IPS-18a (cell line): ENCODE results near the gene SPDL1.
"Not testable (repeated sequence)": the region's sequence is repeated elsewhere in the genome, so short reads cannot be mapped to it uniquely, and the experiment has no call there.

ENCODE experiments used
- H3K27ac ChIP-seq: one replicate; pipeline ENCODE4 v1.5.1; 2013; ENCODE audit warnings: low read length
- H3K27me3 ChIP-seq: one replicate; pipeline ENCODE4 v1.6.1; 2013; ENCODE audit warnings: mild to moderate bottlenecking, low read length; ENCODE audit not compliant: control insufficient read depth, insufficient read depth
- H3K36me3 ChIP-seq: one replicate; pipeline ENCODE4 v1.6.1; 2013; ENCODE audit warnings: low read depth, low read length; ENCODE audit not compliant: control insufficient read depth
- H3K4me1 ChIP-seq: one replicate; pipeline ENCODE4 v1.6.1; 2013; ENCODE audit warnings: low read depth, low read length; ENCODE audit not compliant: control insufficient read depth
- H3K4me3 ChIP-seq: one replicate; pipeline ENCODE4 v1.5.1; 2013; ENCODE audit warnings: low read length
- H3K9ac ChIP-seq: one replicate; pipeline ENCODE4 v1.6.1; 2013; ENCODE audit warnings: mild to moderate bottlenecking, low read length, moderate library complexity
- H3K9me3 ChIP-seq: one replicate; pipeline ENCODE4 v1.6.1; 2013; ENCODE audit warnings: low read depth, low read length; ENCODE audit not compliant: control insufficient read depth

SPDL1 gene

DNA sequence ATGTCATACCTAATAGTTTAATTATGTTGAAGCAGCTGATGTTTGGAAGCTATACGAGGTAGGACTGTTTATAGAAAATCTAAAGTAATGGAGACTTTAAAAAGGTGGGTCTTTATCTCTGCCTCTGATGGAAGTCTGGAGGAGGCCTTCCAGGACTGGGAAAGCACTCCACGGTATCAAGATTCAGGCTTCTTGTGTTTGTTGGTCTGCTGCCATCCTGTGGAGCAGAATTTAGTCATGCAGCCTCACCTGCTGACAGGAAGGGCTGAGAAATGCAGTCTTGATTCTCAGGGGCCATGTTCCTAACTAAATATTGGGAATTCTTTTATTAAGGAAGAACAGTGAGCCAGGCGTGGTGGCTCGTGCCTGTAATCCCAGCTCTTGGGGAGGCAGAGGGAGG is 15.9 kb downstream of the SPDL1 start:
- Histone ChIP-seq H3K36me3 (peaks cover 96% of the 10 kb centered on the region), H3K4me1 (no peaks in the 10 kb centered on the region), H3K9ac (no peak overlapping the region), H3K9me3 (no peaks in the 10 kb centered on the region), H3K27me3 (no peaks in the 10 kb centered on the region), H3K4me3 (no peak overlapping the region), H3K27ac (no peak overlapping the region)

DNA sequence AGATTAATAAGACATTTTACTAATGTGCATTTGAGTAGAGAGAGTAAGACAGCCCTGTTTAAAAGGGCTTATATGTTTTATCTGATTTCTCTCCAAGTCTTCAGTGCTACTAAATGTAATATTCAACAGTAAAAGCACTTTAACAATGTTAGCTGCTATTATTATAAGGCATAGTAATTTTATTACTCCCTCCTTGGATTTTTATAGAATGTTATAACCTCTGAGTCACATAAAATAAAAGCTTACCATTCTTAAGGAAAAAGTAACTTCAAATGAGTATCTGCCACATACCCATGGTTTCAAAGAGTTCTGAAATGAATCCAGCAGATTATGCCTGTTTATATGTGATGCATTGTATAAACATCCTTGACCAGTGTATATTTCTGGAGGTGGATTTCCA is 19.0 kb downstream of the SPDL1 start:
- H3K4me3 ChIP-seq = no peak overlapping the region
- no peaks in the 10 kb centered on the region for H3K9me3 ChIP-seq
- H3K27me3 ChIP-seq = no peaks in the 10 kb centered on the region
- H3K9ac ChIP-seq = no peak overlapping the region
- H3K36me3 ChIP-seq = peaks cover 65% of the 10 kb centered on the region
- H3K27ac ChIP-seq = no peak overlapping the region
- no peaks in the 10 kb centered on the region for H3K4me1 ChIP-seq

DNA sequence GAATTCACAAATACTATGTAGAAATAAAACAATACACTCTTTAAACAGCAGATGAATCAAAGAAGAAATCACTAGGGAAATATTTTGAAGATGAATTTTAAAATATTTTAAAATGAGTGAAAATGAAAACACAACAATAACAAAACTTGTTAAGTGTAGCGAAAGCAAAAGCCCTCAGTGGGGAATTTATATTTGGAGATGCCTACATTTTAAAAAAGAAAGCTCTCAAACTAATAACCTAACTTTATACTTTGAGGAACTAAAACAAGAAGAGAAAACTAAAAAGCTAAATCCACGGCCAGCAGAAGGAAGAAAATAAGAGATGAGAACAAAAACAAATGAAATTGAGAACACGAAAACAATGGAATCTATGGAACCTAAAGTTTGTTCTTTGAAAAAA is 22.7 kb downstream of the SPDL1 start:
- no peaks in the 10 kb centered on the region for H3K27me3 ChIP-seq

DNA sequence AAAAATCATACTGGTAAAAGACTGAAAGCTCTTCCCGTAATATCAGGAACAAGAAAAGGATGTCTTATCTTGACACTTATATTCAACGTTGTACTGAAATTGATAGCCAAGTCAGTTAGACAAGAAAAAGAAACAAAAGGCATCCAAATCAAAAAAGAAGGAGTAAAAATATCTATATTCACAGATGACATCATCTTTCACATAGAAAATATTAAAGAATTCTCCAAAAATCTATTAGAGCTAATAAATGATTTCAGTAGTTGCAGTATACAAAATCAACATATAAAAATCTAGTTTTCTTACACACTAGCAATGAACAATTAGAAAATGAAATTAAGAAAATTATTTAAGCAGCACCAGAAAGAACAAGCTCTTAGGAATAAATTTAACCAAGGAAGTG is 24.3 kb downstream of the SPDL1 start:
- Histone ChIP-seq H3K36me3 (peaks cover 12% of the 10 kb centered on the region), H3K4me3 (no peak overlapping the region), H3K9me3 (peaks cover 4% of the 10 kb centered on the region), H3K27ac (no peak overlapping the region), H3K4me1 (no peaks in the 10 kb centered on the region), H3K27me3 (no peaks in the 10 kb centered on the region), H3K9ac (no peak overlapping the region)

More for the DNA sequence above, 22.7 kb downstream of the SPDL1 start:
- Histone ChIP-seq H3K4me3 (no peak overlapping the region), H3K9ac (no peak overlapping the region), H3K4me1 (no peaks in the 10 kb centered on the region), H3K27ac (no peak overlapping the region), H3K36me3 (peaks cover 28% of the 10 kb centered on the region), H3K9me3 (peaks cover 4% of the 10 kb centered on the region)

DNA sequence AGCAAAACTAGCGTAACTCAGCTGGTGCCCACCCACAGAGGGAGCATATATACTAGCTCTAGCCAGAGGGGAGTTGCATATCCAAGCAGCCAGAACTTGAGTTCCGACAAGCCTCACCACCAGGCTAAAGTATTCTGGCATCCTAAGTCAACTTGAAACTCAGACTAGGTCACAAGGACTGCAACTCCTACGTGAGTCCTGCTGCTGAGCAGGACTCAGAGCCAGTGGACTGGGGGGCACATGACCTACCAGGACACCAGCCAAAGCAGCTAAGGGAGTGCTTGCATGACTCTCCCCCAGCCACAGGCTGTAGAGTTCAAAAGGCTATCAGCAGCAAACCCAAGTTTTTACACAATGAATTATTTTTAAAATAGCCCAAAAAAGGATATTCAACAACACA is 26.1 kb downstream of the SPDL1 start:
- H3K27me3 ChIP-seq = no peaks in the 10 kb centered on the region
- no peak overlapping the region for H3K27ac ChIP-seq
- no peaks in the 10 kb centered on the region for H3K4me1 ChIP-seq
- H3K36me3 ChIP-seq = no peaks in the 10 kb centered on the region
- H3K4me3 ChIP-seq = no peak overlapping the region
- H3K9me3 ChIP-seq = peaks cover 4% of the 10 kb centered on the region
- no peak overlapping the region for H3K9ac ChIP-seq

- Histone ChIP-seq H3K9me3 (peaks cover 4% of the 10 kb centered on the region), H3K9ac (no peak overlapping the region), H3K4me3 (no peak overlapping the region), H3K36me3 (no peaks in the 10 kb centered on the region), H3K27ac (no peak overlapping the region), H3K4me1 (no peaks in the 10 kb centered on the region), H3K27me3 (no peaks in the 10 kb centered on the region)
These were observed 27.0 kb downstream of the SPDL1 start for GRCh38 chr5:169610606-169611005.

- no peaks in the 10 kb centered on the region for H3K27me3 ChIP-seq
- H3K27ac ChIP-seq = no peak overlapping the region
- no peaks in the 10 kb centered on the region for H3K36me3 ChIP-seq
- no peak overlapping the region for H3K9ac ChIP-seq
- no peak overlapping the region for H3K4me3 ChIP-seq
- peaks cover 3% of the 10 kb centered on the region for H3K9me3 ChIP-seq
- no peaks in the 10 kb centered on the region for H3K4me1 ChIP-seq
These were observed 32.0 kb downstream of the SPDL1 start for GRCh38 chr5:169615561-169615960.

- not testable (repeated sequence) for H3K4me1 ChIP-seq, H3K9ac ChIP-seq, H3K4me3 ChIP-seq, H3K36me3 ChIP-seq, H3K27me3 ChIP-seq, H3K27ac ChIP-seq, H3K9me3 ChIP-seq
These were observed 40.7 kb downstream of the SPDL1 start for GRCh38 chr5:169624307-169624706.

DNA sequence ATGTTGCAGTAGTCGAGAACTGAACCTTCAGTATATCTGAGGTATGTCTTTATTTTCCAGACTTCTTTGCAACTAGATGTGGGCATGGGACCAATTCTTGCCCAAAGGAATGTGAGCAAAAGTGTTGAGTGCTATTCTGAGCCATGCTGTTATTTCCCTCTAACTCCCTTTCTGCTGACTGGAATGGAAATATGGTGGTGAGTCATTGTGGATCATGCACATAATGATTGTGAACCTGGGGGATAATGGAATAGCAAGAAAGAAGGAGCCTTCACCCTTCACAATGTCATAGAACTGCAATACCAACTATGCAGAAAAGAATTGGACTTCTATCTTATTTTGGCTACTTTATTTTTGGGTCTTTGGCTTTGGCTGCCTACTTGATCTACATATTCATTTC is 43.2 kb downstream of the SPDL1 start:
- no peak overlapping the region for H3K27ac ChIP-seq
- no peaks in the 10 kb centered on the region for H3K27me3 ChIP-seq
- no peak overlapping the region for H3K9ac ChIP-seq
- H3K4me3 ChIP-seq = no peak overlapping the region
- H3K4me1 ChIP-seq = no peaks in the 10 kb centered on the region
- H3K9me3 ChIP-seq = no peaks in the 10 kb centered on the region
- no peaks in the 10 kb centered on the region for H3K36me3 ChIP-seq

DNA sequence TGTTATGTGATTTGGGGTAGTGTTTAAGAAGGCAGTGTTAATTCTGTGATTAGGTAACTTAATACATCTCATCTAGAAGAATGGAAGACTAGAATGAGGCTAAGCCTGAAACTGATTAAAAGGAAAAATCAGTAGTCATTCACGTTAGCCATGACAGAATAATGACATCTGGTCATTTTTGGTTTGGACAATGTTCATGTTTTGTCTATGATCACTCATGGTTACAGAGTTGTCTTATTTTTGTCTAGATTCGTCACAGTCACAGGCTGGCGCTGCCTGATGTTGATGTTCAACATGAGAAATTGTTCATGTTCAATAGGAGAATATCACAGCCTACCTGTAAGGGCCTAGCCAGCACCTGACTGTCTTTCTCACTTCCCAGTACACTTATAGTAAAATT is 44.0 kb downstream of the SPDL1 start:
- H3K4me1 ChIP-seq = no peaks in the 10 kb centered on the region
- H3K9ac ChIP-seq = no peak overlapping the region
- H3K9me3 ChIP-seq = no peaks in the 10 kb centered on the region
- no peaks in the 10 kb centered on the region for H3K27me3 ChIP-seq
- H3K4me3 ChIP-seq = no peak overlapping the region
- H3K36me3 ChIP-seq = no peaks in the 10 kb centered on the region
- H3K27ac ChIP-seq = no peak overlapping the region

GRCh38 chr5:169628892-169629291 is 45.3 kb downstream of the SPDL1 start:
- Histone ChIP-seq H3K4me3 (no peak overlapping the region), H3K27ac (no peak overlapping the region), H3K9ac (no peak overlapping the region), H3K4me1 (no peaks in the 10 kb centered on the region), H3K36me3 (no peaks in the 10 kb centered on the region), H3K9me3 (no peaks in the 10 kb centered on the region), H3K27me3 (no peaks in the 10 kb centered on the region)

DNA sequence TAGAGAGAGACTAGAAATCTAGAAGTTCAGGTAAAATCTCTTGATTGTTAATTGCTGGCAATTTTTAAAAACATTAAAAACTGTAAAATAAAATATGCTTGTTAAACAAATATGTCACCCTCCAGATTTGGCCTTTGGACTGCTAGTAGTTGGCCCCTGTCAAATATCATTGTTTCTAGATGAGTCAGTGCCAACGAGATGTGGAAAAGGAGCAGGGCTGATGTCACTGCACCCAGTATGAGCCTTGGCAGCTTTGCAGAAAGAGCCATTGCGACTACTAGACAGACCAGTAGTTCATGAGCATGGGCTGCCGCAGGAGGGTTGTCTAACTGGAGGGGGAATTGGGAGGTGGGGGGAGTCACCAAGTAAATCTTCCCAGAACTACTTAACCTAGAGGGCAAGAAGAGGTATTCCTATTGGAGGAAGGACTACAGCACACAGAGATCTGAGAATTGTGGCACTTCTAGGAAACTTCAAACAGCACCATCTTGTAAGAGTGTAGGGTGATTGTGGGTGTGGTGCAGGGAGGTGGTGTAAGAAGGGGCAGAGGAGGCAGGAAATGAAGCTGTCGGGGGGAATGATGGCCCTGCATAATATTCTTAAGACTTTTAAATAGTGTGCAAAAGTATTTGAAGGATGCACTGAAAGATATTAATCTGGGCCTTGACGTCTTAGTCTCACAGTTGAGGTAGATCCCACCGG is 46.4 kb downstream of the SPDL1 start:
- Histone ChIP-seq H3K36me3 (no peaks in the 10 kb centered on the region), H3K4me3 (no peak overlapping the region), H3K9me3 (no peaks in the 10 kb centered on the region), H3K4me1 (no peaks in the 10 kb centered on the region), H3K27me3 (no peaks in the 10 kb centered on the region), H3K27ac (no peak overlapping the region), H3K9ac (no peak overlapping the region)
